Fibroblast of the aortic adventitia (primary cell): ENCODE measurements around the gene DNASE1L3. TPM values are rescaled to one million over a fixed set of nuclear protein-coding genes. Genes with fewer than 3 reads are reported as not detected.

ENCODE experiments used
- DNase-seq: peaks from one replicate; pipeline ENCODE4 v3.0.0-alpha.2; 2010; ENCODE audit warnings: low read depth
- H3K4me3 ChIP-seq: 2 replicates; pipeline ENCODE4 v1.5.1; 2011; ENCODE audit warnings: low read depth, mild to moderate bottlenecking, control low read depth, low read length, moderate library complexity
- CTCF ChIP-seq: IDR thresholded peaks from 2 replicates; pipeline ENCODE4 v1.5.1; 2011; ENCODE audit warnings: mild to moderate bottlenecking, low read length, control low read depth, inconsistent platforms; ENCODE audit not compliant: insufficient read depth
- total RNA-seq: library from RNA; depleted of rRNA; stranded (reverse); fragments of >200 nt; gene quantifications from 2 replicates; pipeline ENCODE4 v1.2.3, GENCODE V29; 2012; ENCODE audit warnings: low replicate concordance

The DNASE1L3 gene
- total RNA-seq, 1 donor = not detected

GRCh38 chr3:58242340-58242739, 31.6 kb upstream of the DNASE1L3 start:
- no peak overlapping the region for H3K4me3 ChIP-seq
- TF ChIP-seq CTCF = no peak
- DNase-seq = peak; percentile 35

- TF ChIP-seq CTCF = no peak
- DNase-seq = no peak
- H3K4me3 ChIP-seq = no peak overlapping the region
Observed at GRCh38 chr3:58241306-58242044, 30.7 kb upstream of the DNASE1L3 start.

GRCh38 chr3:58238830-58239229, 28.1 kb upstream of the DNASE1L3 start:
- TF ChIP-seq CTCF = no peak
- no peak for DNase-seq
- H3K4me3 ChIP-seq = peak overlapping the region; percentile 89

- DNase-seq = peak; percentile 22
- H3K4me3 ChIP-seq = peak overlapping the region; percentile 89
Observed at GRCh38 chr3:58237941-58238681, 27.3 kb upstream of the DNASE1L3 start.

GRCh38 chr3:58237238-58237940, 26.6 kb upstream of the DNASE1L3 start, which contains the start of gene ABHD6:
Gene ABHD6, plus strand, starts transcription at chr3:58237792. Its CDS starts 18,795 bp downstream, at chr3:58256587.
- peak within 1 kb of the TSS; percentile 89 for H3K4me3 ChIP-seq
- peak; percentile 12 for TF ChIP-seq CTCF
- peak; percentile 53 for DNase-seq

More at GRCh38 chr3:58237941-58238681, 27.3 kb upstream of the DNASE1L3 start:
- no peak for TF ChIP-seq CTCF

GRCh38 chr3:58236527-58237237, 25.9 kb upstream of the DNASE1L3 start:
- TF ChIP-seq CTCF = no peak
- DNase-seq = no peak
- H3K4me3 ChIP-seq = peak overlapping the region; percentile 89
